ENCODE data around the gene BCL7B. TPM values are rescaled to one million over a fixed set of nuclear protein-coding genes. Genes with fewer than 3 reads are reported as not detected.

The BCL7B gene
- total RNA-seq, 1 donor: 27.2 TPM

GRCh38 chr7:73597978-73598782, 40.7 kb upstream of the BCL7B start:
- no peak for TF ChIP-seq CTCF (IDR thresholded peaks at IDR 0.05; ENCODE audit: insufficient read depth, low read depth, low read length)
- DNase-seq (ENCODE audit: low read depth): no peak

GRCh38 chr7:73596191-73597065, 38.9 kb upstream of the BCL7B start:
- no peak for TF ChIP-seq CTCF (IDR thresholded peaks at IDR 0.05; ENCODE audit: insufficient read depth, low read depth, low read length)
- no peak overlapping the region for H3K4me3 ChIP-seq (ENCODE audit: low read depth, low read length)
- DNase-seq (ENCODE audit: low read depth): no peak

More at GRCh38 chr7:73597978-73598782, 40.7 kb upstream of the BCL7B start:
- no peak overlapping the region for H3K4me3 ChIP-seq (ENCODE audit: low read depth, low read length)

GRCh38 chr7:73595358-73595757, 37.9 kb upstream of the BCL7B start:
- no peak for DNase-seq (ENCODE audit: low read depth)
- no peak for TF ChIP-seq CTCF (IDR thresholded peaks at IDR 0.05; ENCODE audit: insufficient read depth, low read depth, low read length)
- H3K4me3 ChIP-seq (ENCODE audit: low read depth, low read length): no peak overlapping the region

GRCh38 chr7:73593207-73594045, 35.9 kb upstream of the BCL7B start:
- TF ChIP-seq CTCF (IDR thresholded peaks at IDR 0.05; ENCODE audit: insufficient read depth, low read depth, low read length): no peak
- DNase-seq (ENCODE audit: low read depth): no peak

GRCh38 chr7:73586911-73587310, 29.4 kb upstream of the BCL7B start:
- no peak for TF ChIP-seq CTCF (IDR thresholded peaks at IDR 0.05; ENCODE audit: insufficient read depth, low read depth, low read length)
- H3K4me3 ChIP-seq (ENCODE audit: low read depth, low read length): no peak overlapping the region
- no peak for DNase-seq (ENCODE audit: low read depth)

More at GRCh38 chr7:73593207-73594045, 35.9 kb upstream of the BCL7B start:
- H3K4me3 ChIP-seq (ENCODE audit: low read depth, low read length): no peak overlapping the region

GRCh38 chr7:73585196-73585595, 27.7 kb upstream of the BCL7B start:
- no peak for TF ChIP-seq CTCF (IDR thresholded peaks at IDR 0.05; ENCODE audit: insufficient read depth, low read depth, low read length)
- no peak overlapping the region for H3K4me3 ChIP-seq (ENCODE audit: low read depth, low read length)
- peak; percentile 31 for DNase-seq (ENCODE audit: low read depth)
